Measurements from ENCODE around the gene TRMT44. TPM values are rescaled to one million over a fixed set of nuclear protein-coding genes. Genes with fewer than 3 reads are reported as not detected.
"Not testable (repeated sequence)": the region's sequence is repeated elsewhere in the genome, so short reads cannot be mapped to it uniquely, and the experiment has no call there.

TRMT44 gene
- total and polyA plus RNA-seq, 4 experiments from 2014 or later: 4.3 to 33.0 (median 20.6) TPM

GRCh38 chr4:8402181-8402597 lies 38.4 kb upstream of the TRMT44 start:
- Mint-ChIP-seq H3K27ac (no peak overlapping the region), H3K27me3 (no peaks in the 10 kb centered on the region), H3K36me3 (peaks cover 14 to 48% of the 10 kb centered on the region in 2 donors), H3K4me1 (no peaks in the 10 kb centered on the region), H3K9me3 (no peaks in the 10 kb centered on the region), H3K4me3 (no peak overlapping the region)
- CTCF ChIA-PET (ENCODE audit: partially characterized antibody): interaction anchor here (0.7 to 4.1 kb wide), 5 partner anchors 18 to 246 kb away, joined by 3 to 39 read pairs (median 3); no protein-coding TSS in a partner anchor
- Histone ChIP-seq H3K4me1 (ENCODE audit: insufficient read depth, low read length) (no peaks in the 10 kb centered on the region), H3K36me3 (ENCODE audit: insufficient read depth, low read length) (peaks cover 4% of the 10 kb centered on the region), H3K27ac (ENCODE audit: low read depth, low read length) (no peak overlapping the region), H3K9me3 (ENCODE audit: control insufficient read depth in 1 of 2, low read length in 2 of 2) (no peaks in the 10 kb centered on the region), H3K4me3 (ENCODE audit: low read length in 2 of 2) (no peak overlapping the region), H3K27me3 (ENCODE audit: insufficient read depth, low read length) (no peaks in the 10 kb centered on the region)
- intact Hi-C loops (cut with micrococcal nuclease): loop anchor here (2.0 kb wide), 1 partner anchor 159 kb away; no protein-coding TSS in a partner anchor
- no peak for DNase-seq
- POLR2A ChIA-PET (ENCODE audit: partially characterized antibody): no interaction called here

GRCh38 chr4:8402640-8403039 lies 37.9 kb upstream of the TRMT44 start:
- H3K27me3 Mint-ChIP-seq: no peaks in the 10 kb centered on the region
- H3K4me3 ChIP-seq (ENCODE audit: low read length in 2 of 2): no peak overlapping the region
- no peak overlapping the region for H3K27ac Mint-ChIP-seq
- ChIA-PET CTCF (ENCODE audit: partially characterized antibody) (interaction anchor here (0.7 to 4.1 kb wide), 9 partner anchors 9 to 246 kb away, joined by 3 to 39 read pairs (median 3); no protein-coding TSS in a partner anchor), POLR2A (ENCODE audit: partially characterized antibody) (no interaction called here)
- no peak overlapping the region for H3K4me3 Mint-ChIP-seq
- no peaks in the 10 kb centered on the region for H3K27me3 ChIP-seq (ENCODE audit: insufficient read depth, low read length)
- no peak overlapping the region for H3K27ac ChIP-seq (ENCODE audit: low read depth, low read length)
- H3K36me3 Mint-ChIP-seq: peaks cover 14 to 45% of the 10 kb centered on the region in 2 donors
- intact Hi-C loops (cut with micrococcal nuclease): loop anchor here (2.0 kb wide), 1 partner anchor 160 kb away; no protein-coding TSS in a partner anchor
- no peaks in the 10 kb centered on the region for H3K4me1 ChIP-seq (ENCODE audit: insufficient read depth, low read length)
- H3K9me3 Mint-ChIP-seq: no peaks in the 10 kb centered on the region
- peaks cover 6% of the 10 kb centered on the region for H3K36me3 ChIP-seq (ENCODE audit: insufficient read depth, low read length)
- no peak for DNase-seq
- H3K4me1 Mint-ChIP-seq: no peaks in the 10 kb centered on the region
- no peaks in the 10 kb centered on the region for H3K9me3 ChIP-seq (ENCODE audit: control insufficient read depth in 1 of 2, low read length in 2 of 2)

DNA sequence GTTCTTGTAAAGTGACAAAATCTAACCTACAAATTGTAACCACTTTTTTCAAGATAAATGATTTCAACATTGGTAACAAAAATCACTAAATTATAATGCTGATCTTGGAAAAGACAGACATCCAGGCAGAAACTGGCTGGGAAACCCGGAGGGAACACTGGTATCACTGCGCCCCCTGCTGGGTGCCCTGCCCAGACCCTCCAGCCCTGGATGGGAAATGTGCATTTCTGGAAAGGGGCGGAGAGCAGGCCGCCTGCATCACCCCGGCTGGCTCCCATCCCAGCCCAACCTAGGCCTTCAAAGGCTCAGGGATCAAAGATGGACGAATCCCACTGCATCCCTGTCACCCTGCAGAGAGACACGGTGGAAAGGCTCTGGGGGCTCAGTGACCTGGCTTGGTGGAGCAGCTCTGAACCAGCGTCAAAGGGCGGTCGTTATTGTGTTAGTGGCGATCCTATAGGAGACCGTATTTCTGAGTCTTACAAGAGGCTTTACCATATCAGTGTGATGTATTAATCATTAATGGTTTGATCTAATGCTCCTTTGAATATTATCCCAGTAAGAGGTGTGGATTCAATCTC lies 37.3 kb upstream of the TRMT44 start:
- peaks cover 13 to 41% of the 10 kb centered on the region in 2 donors for H3K36me3 Mint-ChIP-seq
- ChIA-PET CTCF (ENCODE audit: partially characterized antibody) (interaction anchor here (0.7 to 4.1 kb wide), 9 partner anchors 9 to 247 kb away, joined by 3 to 39 read pairs (median 3); no protein-coding TSS in a partner anchor), POLR2A (ENCODE audit: partially characterized antibody) (no interaction called here)
- H3K36me3 ChIP-seq (ENCODE audit: insufficient read depth, low read length): peaks cover 7% of the 10 kb centered on the region
- no peaks in the 10 kb centered on the region for H3K4me1 ChIP-seq (ENCODE audit: insufficient read depth, low read length)
- no peaks in the 10 kb centered on the region for H3K4me1 Mint-ChIP-seq
- no peak overlapping the region for H3K4me3 Mint-ChIP-seq
- H3K9me3 ChIP-seq (ENCODE audit: control insufficient read depth in 1 of 2, low read length in 2 of 2): no peaks in the 10 kb centered on the region
- H3K27ac Mint-ChIP-seq: peak overlapping the region in 1 of 7 donors; percentile 15
- H3K27ac ChIP-seq (ENCODE audit: low read depth, low read length): no peak overlapping the region
- H3K27me3 ChIP-seq (ENCODE audit: insufficient read depth, low read length): no peaks in the 10 kb centered on the region
- peak in 4 of 5 donors; percentile 24 to 42 (median 27) for DNase-seq
- intact Hi-C loops (cut with micrococcal nuclease): loop anchor here (2.0 kb wide), 1 partner anchor 160 kb away; no protein-coding TSS in a partner anchor
- H3K9me3 Mint-ChIP-seq: no peaks in the 10 kb centered on the region
- H3K27me3 Mint-ChIP-seq: no peaks in the 10 kb centered on the region
- H3K4me3 ChIP-seq (ENCODE audit: low read length in 2 of 2): no peak overlapping the region

GRCh38 chr4:8403976-8404375 lies 36.6 kb upstream of the TRMT44 start:
- no peak overlapping the region for H3K27ac ChIP-seq (ENCODE audit: low read depth, low read length)
- Mint-ChIP-seq H3K4me1 (no peaks in the 10 kb centered on the region), H3K27ac (no peak overlapping the region), H3K9me3 (no peaks in the 10 kb centered on the region), H3K36me3 (peaks cover 7 to 39% of the 10 kb centered on the region in 2 donors), H3K27me3 (no peaks in the 10 kb centered on the region), H3K4me3 (no peak overlapping the region)
- no peaks in the 10 kb centered on the region for H3K9me3 ChIP-seq (ENCODE audit: control insufficient read depth in 1 of 2, low read length in 2 of 2)
- no peak overlapping the region for H3K4me3 ChIP-seq (ENCODE audit: low read length in 2 of 2)
- H3K27me3 ChIP-seq (ENCODE audit: insufficient read depth, low read length): no peaks in the 10 kb centered on the region
- ChIA-PET CTCF (ENCODE audit: partially characterized antibody) (interaction anchor here (0.7 to 4.1 kb wide), 5 partner anchors 12 to 314 kb away, joined by 3 to 39 read pairs (median 3); no protein-coding TSS in a partner anchor), POLR2A (ENCODE audit: partially characterized antibody) (interaction anchor here (0.6 to 0.7 kb wide), 2 partner anchors 227 to 621 kb away, joined by 3 read pairs; no protein-coding TSS in a partner anchor)
- H3K36me3 ChIP-seq (ENCODE audit: insufficient read depth, low read length): peaks cover 7% of the 10 kb centered on the region
- intact Hi-C loops (cut with micrococcal nuclease): loop anchor here (2.0 kb wide), 1 partner anchor 161 kb away; no protein-coding TSS in a partner anchor
- DNase-seq: no peak
- H3K4me1 ChIP-seq (ENCODE audit: insufficient read depth, low read length): no peaks in the 10 kb centered on the region

GRCh38 chr4:8404791-8405515 lies 35.6 kb upstream of the TRMT44 start:
- POLR2A ChIA-PET (ENCODE audit: partially characterized antibody): no interaction called here
- H3K4me1 ChIP-seq (ENCODE audit: insufficient read depth, low read length): peaks cover 8% of the 10 kb centered on the region
- DNase-seq: no peak
- intact Hi-C loops (cut with micrococcal nuclease): no loop called here
- H3K27ac ChIP-seq (ENCODE audit: low read depth, low read length): no peak overlapping the region
- H3K9me3 ChIP-seq (ENCODE audit: control insufficient read depth in 1 of 2, low read length in 2 of 2): no peaks in the 10 kb centered on the region
- CTCF ChIA-PET (ENCODE audit: partially characterized antibody): interaction anchor here (0.6 kb wide), 1 partner anchor 21 kb away, joined by 3 read pairs; no protein-coding TSS in a partner anchor
- peaks cover 12 to 38% of the 10 kb centered on the region in 2 donors for H3K36me3 Mint-ChIP-seq
- no peak overlapping the region for H3K4me3 ChIP-seq (ENCODE audit: low read length in 2 of 2)
- no peak overlapping the region for H3K4me3 Mint-ChIP-seq
- peaks cover 7% of the 10 kb centered on the region for H3K36me3 ChIP-seq (ENCODE audit: insufficient read depth, low read length)
- H3K9me3 Mint-ChIP-seq: no peaks in the 10 kb centered on the region
- H3K4me1 Mint-ChIP-seq: peaks cover 6 to 9% (median 6%) of the 10 kb centered on the region in 4 donors
- peak overlapping the region in 2 of 7 donors; percentile 30 to 44 for H3K27ac Mint-ChIP-seq
- H3K27me3 Mint-ChIP-seq: no peaks in the 10 kb centered on the region
- H3K27me3 ChIP-seq (ENCODE audit: insufficient read depth, low read length): no peaks in the 10 kb centered on the region

DNA sequence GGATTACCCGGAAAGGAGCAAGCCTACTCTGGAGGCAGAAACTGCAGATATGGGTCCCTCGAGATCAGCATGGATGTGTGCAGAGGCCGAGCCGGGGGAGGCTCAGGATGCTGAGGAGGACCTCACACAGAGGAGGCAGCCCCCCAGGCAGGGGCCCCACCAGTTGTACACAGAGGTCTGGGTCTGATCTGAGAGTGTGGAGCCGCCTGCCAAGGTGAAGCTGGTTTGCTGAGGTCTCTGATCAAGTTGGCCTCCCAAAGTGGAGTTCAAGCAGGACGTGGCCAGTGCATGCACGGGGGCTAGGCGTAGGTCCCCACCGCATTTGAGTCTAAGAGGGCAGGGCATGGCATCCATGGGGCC lies 35.1 kb upstream of the TRMT44 start:
- Histone ChIP-seq H3K9me3 (ENCODE audit: control insufficient read depth in 1 of 2, low read length in 2 of 2) (no peaks in the 10 kb centered on the region), H3K4me1 (ENCODE audit: insufficient read depth, low read length) (peaks cover 13% of the 10 kb centered on the region), H3K4me3 (ENCODE audit: low read length in 2 of 2) (no peak overlapping the region), H3K36me3 (ENCODE audit: insufficient read depth, low read length) (peaks cover 7% of the 10 kb centered on the region), H3K27me3 (ENCODE audit: insufficient read depth, low read length) (no peaks in the 10 kb centered on the region), H3K27ac (ENCODE audit: low read depth, low read length) (no peak overlapping the region)
- DNase-seq: no peak
- Mint-ChIP-seq H3K27ac (no peak overlapping the region), H3K36me3 (peaks cover 12 to 36% of the 10 kb centered on the region in 2 donors), H3K9me3 (no peaks in the 10 kb centered on the region), H3K4me3 (no peak overlapping the region), H3K27me3 (no peaks in the 10 kb centered on the region), H3K4me1 (peaks cover 8 to 14% (median 9%) of the 10 kb centered on the region in 4 donors)
- intact Hi-C loops (cut with micrococcal nuclease): no loop called here
- CTCF ChIA-PET (ENCODE audit: partially characterized antibody): interaction anchor here (0.6 to 1.1 kb wide), 2 partner anchors 21 to 163 kb away, joined by 3 read pairs; no protein-coding TSS in a partner anchor
- POLR2A ChIA-PET (ENCODE audit: partially characterized antibody): no interaction called here

DNA sequence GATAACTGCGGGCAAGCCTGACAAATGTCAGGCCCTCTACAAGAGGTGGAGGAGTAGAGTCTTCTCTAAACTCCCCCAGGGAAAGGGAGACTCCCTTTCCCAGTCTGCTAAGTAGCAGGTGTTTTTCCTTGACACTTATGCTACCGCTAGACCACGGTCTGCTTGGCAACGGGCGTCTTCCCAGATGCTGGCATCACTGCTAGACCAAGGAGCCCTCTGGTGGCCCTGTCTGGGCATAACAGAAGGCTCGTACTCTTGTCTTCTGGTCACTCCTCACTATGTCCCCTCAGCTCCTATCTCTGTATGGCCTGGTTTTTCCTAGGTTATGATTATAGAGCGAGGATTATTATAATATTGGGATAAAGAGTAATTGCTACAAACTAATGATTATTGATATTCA lies 33.7 kb upstream of the TRMT44 start:
- CTCF ChIA-PET (ENCODE audit: partially characterized antibody): interaction anchor here (1.1 to 1.8 kb wide), 3 partner anchors 10 to 230 kb away, joined by 3 to 8 read pairs (median 8); no protein-coding TSS in a partner anchor
- H3K9me3 ChIP-seq (ENCODE audit: control insufficient read depth in 1 of 2, low read length in 2 of 2): not testable (repeated sequence)

More for the DNA sequence above, 33.7 kb upstream of the TRMT44 start:
- H3K27me3 ChIP-seq (ENCODE audit: insufficient read depth, low read length); POLR2A ChIA-PET (ENCODE audit: partially characterized antibody); intact Hi-C loops (cut with micrococcal nuclease); H3K27ac Mint-ChIP-seq; H3K36me3 ChIP-seq (ENCODE audit: insufficient read depth, low read length); DNase-seq; H3K27me3 Mint-ChIP-seq; H3K4me3 ChIP-seq (ENCODE audit: low read length in 2 of 2); H3K4me3 Mint-ChIP-seq; H3K27ac ChIP-seq (ENCODE audit: low read depth, low read length); H3K9me3 Mint-ChIP-seq: not testable (repeated sequence)
- peaks cover 14% of the 10 kb centered on the region for H3K4me1 ChIP-seq (ENCODE audit: insufficient read depth, low read length)
- Mint-ChIP-seq H3K36me3 (peaks cover 12 to 37% of the 10 kb centered on the region in 2 donors), H3K4me1 (peaks cover 8 to 17% (median 12%) of the 10 kb centered on the region in 4 donors)

All from CD4-positive, alpha-beta memory T cell (primary cell).